T-helper 1 cell treated with Interleukin-12 subunit alpha and Interleukin-12 subunit beta and Interleukin-4 antibody, amounts not matched to agents 30 ng/mL and 1 ng/mL, for 36 hours (primary cell): Measurements from ENCODE around the gene CRAMP1. TPM values are rescaled to one million over a fixed set of nuclear protein-coding genes. Genes with fewer than 3 reads are reported as not detected.
"Not testable (repeated sequence)": the region's sequence is repeated elsewhere in the genome, so short reads cannot be mapped to it uniquely, and the experiment has no call there.

Experiments used
- intact Hi-C: fragments of 100-400 bp; cut with micrococcal nuclease; formaldehyde crosslinking; loops from one replicate; pipeline ENCODE4 v1.15.1; 2024
- total RNA-seq: library from RNA; stranded (reverse); gene quantifications from 2 replicates; pipeline ENCODE4 v1.2.3, GENCODE V29; 2022

CRAMP1 gene
- total RNA-seq, 1 donor from 2014 or later: 36.9 TPM

- intact Hi-C loops: loop anchor here (5.0 kb wide), 2 partner anchors 119 to 216 kb away; partner anchors contain the start of genes FAHD1, HAGH and TELO2
Measured at GRCh38 chr16:1708083-1708767, 96.1 kb downstream of the CRAMP1 start.

GRCh38 chr16:1708768-1709180, 96.6 kb downstream of the CRAMP1 start:
- intact Hi-C loops: loop anchor here (5.0 kb wide), 2 partner anchors 119 to 216 kb away; partner anchors contain the start of genes FAHD1, HAGH and TELO2

- intact Hi-C loops: loop anchor here (5.0 kb wide), 2 partner anchors 118 to 217 kb away; partner anchors contain the start of genes FAHD1, HAGH and TELO2
Measured at GRCh38 chr16:1709356-1709755, 97.2 kb downstream of the CRAMP1 start.

GRCh38 chr16:1710811-1711507, 98.8 kb downstream of the CRAMP1 start:
- intact Hi-C loops: no loop called here

- intact Hi-C loops: no loop called here
Measured at GRCh38 chr16:1712791-1713261, 100.7 kb downstream of the CRAMP1 start.

- intact Hi-C loops: no loop called here
Measured at GRCh38 chr16:1713331-1713730, 101.2 kb downstream of the CRAMP1 start.

- intact Hi-C loops: no loop called here
Measured at GRCh38 chr16:1713933-1714332, 101.8 kb downstream of the CRAMP1 start.

- intact Hi-C loops: no loop called here
Measured at GRCh38 chr16:1715220-1715619, 103.1 kb downstream of the CRAMP1 start.

GRCh38 chr16:1718236-1718635, 106.1 kb downstream of the CRAMP1 start:
- intact Hi-C loops: not testable (repeated sequence)

- intact Hi-C loops: not testable (repeated sequence)
Measured at GRCh38 chr16:1719559-1720229, 107.5 kb downstream of the CRAMP1 start.

GRCh38 chr16:1721372-1721771, 109.2 kb downstream of the CRAMP1 start:
- intact Hi-C loops: no loop called here

- intact Hi-C loops: loop anchor here (1.0 kb wide), 1 partner anchor 45 kb away; the partner anchor contains the start of gene JPT2
Measured at GRCh38 chr16:1723450-1724147, 111.4 kb downstream of the CRAMP1 start.

- intact Hi-C loops: no loop called here
Measured at GRCh38 chr16:1724491-1724890, 112.3 kb downstream of the CRAMP1 start.

- intact Hi-C loops: no loop called here
Measured at GRCh38 chr16:1726661-1727502, 114.7 kb downstream of the CRAMP1 start.

Other genes with a start within 250 kb of the CRAMP1 start
- 43.3 and 47.9 TPM in 2 replicates for gene UNKL, start 197.7 kb upstream of the CRAMP1 start, total RNA-seq
- 13.2 and 16.4 TPM in 2 replicates for gene UQCC4, start 191.6 kb upstream of the CRAMP1 start, total RNA-seq
- gene PERCC1, start 181.3 kb upstream of the CRAMP1 start, total RNA-seq: not detected in 2 replicates
- gene CCDC154, start 167.8 kb upstream of the CRAMP1 start, total RNA-seq: 1.8 and 3.2 TPM in 2 replicates
- 80.8 and 81.0 TPM in 2 replicates for gene CLCN7, start 137.3 kb upstream of the CRAMP1 start, total RNA-seq
- gene PTX4, start 123.4 kb upstream of the CRAMP1 start, total RNA-seq: not detected in 2 replicates
- gene TELO2, start 119.0 kb upstream of the CRAMP1 start, total RNA-seq: 55.7 and 56.6 TPM in 2 replicates
- gene TMEM204, start 78.7 kb upstream of the CRAMP1 start, total RNA-seq: 49.2 and 49.9 TPM in 2 replicates
- gene IFT140, start 288 bp upstream of the CRAMP1 start, total RNA-seq: 6.7 and 8.7 TPM in 2 replicates
- gene JPT2, start 65.9 kb downstream of the CRAMP1 start, total RNA-seq: 66.8 and 68.8 TPM in 2 replicates
- 122 and 123 TPM in 2 replicates for gene MAPK8IP3, start 93.8 kb downstream of the CRAMP1 start, total RNA-seq
- gene NME3, start 159.2 kb downstream of the CRAMP1 start, total RNA-seq: 52.0 and 56.9 TPM in 2 replicates
- 39.9 and 44.4 TPM in 2 replicates for gene EME2, start 160.4 kb downstream of the CRAMP1 start, total RNA-seq
- gene MRPS34, start 160.8 kb downstream of the CRAMP1 start, total RNA-seq: 112 and 118 TPM in 2 replicates
- 37.3 TPM in 2 replicates for gene SPSB3, start 170.2 kb downstream of the CRAMP1 start, total RNA-seq
- gene NUBP2, start 170.6 kb downstream of the CRAMP1 start, total RNA-seq: 52.9 and 53.7 TPM in 2 replicates
- 0.22 TPM in 2 replicates for gene IGFALS, start 181.3 kb downstream of the CRAMP1 start, total RNA-seq
- gene HAGH, start 214.5 kb downstream of the CRAMP1 start, total RNA-seq: 50.5 and 50.9 TPM in 2 replicates
- 10.1 and 12.4 TPM in 2 replicates for gene FAHD1, start 214.8 kb downstream of the CRAMP1 start, total RNA-seq